PC-3 (cell line): ENCODE data around the gene POLL.

Experiments
- EZH2 ChIP-seq: fragments of 300-600 bp; sonication (generic); IDR thresholded peaks from one replicate; pipeline ENCODE4 v1.6.1; 2017; ENCODE audit warnings: antibody characterized with exemption, mild to moderate bottlenecking, low read length; ENCODE audit not compliant: unreplicated experiment
- EZH2phosphoT487 ChIP-seq: fragments of 300-600 bp; sonication (generic); IDR thresholded peaks from 2 replicates; pipeline ENCODE4 v1.6.1; 2018; ENCODE audit warnings: mild to moderate bottlenecking, antibody characterized with exemption, low read length, borderline replicate concordance
- TF ChIP-seq, protein P1 (sequence below): fragments of 300-600 bp; sonication (generic); conservative IDR thresholded peaks from 2 replicates; pipeline ENCODE4 v1.5.1; 2017; ENCODE audit warnings: antibody characterized with exemption, low read depth, mild to moderate bottlenecking, low read length

GRCh38 chr10:101567165-101568006 is 20.7 kb downstream of the POLL start:
- TF ChIP-seq, protein P1, sequence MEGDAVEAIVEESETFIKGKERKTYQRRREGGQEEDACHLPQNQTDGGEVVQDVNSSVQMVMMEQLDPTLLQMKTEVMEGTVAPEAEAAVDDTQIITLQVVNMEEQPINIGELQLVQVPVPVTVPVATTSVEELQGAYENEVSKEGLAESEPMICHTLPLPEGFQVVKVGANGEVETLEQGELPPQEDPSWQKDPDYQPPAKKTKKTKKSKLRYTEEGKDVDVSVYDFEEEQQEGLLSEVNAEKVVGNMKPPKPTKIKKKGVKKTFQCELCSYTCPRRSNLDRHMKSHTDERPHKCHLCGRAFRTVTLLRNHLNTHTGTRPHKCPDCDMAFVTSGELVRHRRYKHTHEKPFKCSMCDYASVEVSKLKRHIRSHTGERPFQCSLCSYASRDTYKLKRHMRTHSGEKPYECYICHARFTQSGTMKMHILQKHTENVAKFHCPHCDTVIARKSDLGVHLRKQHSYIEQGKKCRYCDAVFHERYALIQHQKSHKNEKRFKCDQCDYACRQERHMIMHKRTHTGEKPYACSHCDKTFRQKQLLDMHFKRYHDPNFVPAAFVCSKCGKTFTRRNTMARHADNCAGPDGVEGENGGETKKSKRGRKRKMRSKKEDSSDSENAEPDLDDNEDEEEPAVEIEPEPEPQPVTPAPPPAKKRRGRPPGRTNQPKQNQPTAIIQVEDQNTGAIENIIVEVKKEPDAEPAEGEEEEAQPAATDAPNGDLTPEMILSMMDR = no peak
- TF ChIP-seq EZH2 (no peak), EZH2phosphoT487 (no peak)
